T1000 (cell line): Measurements from ENCODE around the gene GHRH.

ENCODE experiments used
- DNase-seq: peaks from one replicate; lab custom pipeline; 2025; ENCODE audit warnings: mixed read lengths; lab: John Stamatoyannopoulos, UW

The GHRH gene, protein sequence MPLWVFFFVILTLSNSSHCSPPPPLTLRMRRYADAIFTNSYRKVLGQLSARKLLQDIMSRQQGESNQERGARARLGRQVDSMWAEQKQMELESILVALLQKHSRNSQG

DNA sequence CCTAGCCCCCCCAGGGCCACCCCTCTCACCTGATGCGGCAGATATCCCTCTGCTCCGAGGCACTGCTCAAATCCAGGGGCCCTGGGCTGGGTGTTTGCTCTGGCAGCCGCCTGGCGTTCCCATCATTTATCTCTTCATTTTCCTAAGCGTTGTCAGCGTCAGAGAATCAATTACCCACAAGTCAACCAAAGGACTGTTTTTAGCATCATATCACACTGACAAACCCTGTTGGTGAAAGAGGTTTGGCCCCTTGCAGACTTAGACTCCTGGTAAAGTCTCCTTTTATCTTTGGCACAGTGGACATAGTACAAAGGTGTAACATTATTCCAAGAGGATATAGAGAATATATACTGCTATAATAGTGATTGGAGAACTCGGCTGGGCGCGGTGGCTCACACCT, at the start of gene GHRH:
Gene GHRH, minus strand, starts transcription at position 101 of the 400 bp plus-strand sequence. CDS start 4,925 bp downstream, outside the sequence.
- DNase-seq: no peak

DNA sequence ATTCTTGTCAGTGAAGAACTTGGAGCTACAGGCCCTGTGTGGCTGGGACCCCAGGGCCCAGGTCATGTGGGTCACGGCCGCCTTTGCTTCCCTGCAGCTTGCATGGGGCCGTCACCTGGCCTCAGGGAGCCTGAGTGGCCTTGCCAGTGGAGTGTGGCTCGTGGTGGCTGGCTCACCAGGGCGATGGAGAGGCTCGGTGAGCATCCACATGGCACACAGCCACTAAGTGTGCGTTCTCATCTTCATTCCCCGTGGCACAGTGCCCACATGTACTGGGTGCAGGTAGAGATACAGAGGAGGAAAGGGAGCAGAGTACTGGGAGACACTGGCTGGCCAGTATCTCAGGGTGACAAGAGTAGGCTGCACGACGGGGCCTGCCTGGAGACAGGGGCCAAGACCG, 49.3 kb upstream of the GHRH start:
- no peak for DNase-seq

- no peak for DNase-seq
These were observed 48.4 kb upstream of the GHRH start for GRCh38 chr20:37309936-37310590.

DNA sequence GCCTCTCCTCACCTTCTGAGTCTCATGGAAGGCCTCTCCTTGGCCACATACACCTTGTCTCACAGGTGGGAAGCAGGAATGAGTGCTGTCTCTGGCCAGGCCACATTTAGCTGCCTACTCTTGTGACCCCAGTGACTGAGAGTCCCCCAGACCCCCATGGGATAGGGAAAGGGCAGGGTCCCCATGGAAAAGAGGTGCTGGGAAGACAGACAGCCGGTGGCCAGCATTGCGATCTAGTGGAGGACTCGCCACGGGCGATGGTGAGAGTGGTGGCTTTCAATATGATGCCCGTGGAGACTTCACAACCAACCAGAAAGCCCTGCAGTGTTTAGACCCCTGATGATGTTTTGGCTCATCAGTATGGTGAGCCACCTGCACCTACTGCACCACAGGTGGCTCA, 47.7 kb upstream of the GHRH start:
- no peak for DNase-seq

DNA sequence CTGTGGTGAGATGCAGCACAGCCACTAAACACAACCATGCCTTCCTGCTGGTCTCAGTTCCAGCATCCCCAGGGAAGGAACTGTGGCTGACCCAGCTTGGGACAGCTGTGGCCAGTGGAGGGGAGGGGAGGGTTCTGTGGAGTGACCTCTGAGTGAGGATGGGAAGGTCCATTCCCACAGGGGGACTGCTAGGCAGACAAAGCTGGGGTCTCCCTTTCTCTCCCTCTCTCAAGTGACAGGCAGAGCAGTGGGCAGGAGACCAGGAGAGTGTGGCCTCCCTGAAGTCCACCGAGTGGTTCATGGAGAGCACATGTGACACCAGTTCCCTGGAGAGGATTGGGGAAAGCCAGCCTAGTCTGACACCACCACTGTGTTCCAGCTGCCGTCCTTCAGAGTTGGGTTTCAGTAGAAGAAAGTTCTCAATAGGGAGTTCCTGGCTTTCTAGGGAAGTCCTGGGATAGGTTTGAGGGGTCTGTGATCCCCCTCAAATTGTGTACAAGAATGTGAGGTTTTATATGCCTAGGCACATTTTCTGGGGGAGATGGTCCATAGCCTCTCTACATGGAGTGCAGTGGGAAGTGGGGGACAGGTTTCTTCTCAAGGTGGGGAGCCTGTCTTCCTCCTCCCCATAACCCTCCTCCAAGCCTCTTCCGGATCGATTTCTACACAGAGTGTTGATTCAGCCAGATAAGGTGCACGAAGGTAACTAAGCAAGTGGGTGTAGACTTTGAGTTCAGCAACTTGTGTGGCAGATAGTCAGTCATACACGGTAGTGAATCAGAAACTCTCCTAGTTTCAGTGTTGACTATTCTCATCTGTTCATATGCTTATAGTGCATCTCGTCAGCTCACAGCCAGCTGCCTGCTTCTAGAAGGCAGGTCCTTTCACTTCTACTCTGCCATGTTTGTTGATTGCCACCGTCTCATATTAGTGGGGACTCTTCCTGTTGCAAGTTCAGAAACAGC, 46.8 kb upstream of the GHRH start:
- no peak for DNase-seq

GRCh38 chr20:37305839-37306238, 44.2 kb upstream of the GHRH start:
- no peak for DNase-seq

GRCh38 chr20:37305079-37305478, 43.5 kb upstream of the GHRH start:
- no peak for DNase-seq

DNA sequence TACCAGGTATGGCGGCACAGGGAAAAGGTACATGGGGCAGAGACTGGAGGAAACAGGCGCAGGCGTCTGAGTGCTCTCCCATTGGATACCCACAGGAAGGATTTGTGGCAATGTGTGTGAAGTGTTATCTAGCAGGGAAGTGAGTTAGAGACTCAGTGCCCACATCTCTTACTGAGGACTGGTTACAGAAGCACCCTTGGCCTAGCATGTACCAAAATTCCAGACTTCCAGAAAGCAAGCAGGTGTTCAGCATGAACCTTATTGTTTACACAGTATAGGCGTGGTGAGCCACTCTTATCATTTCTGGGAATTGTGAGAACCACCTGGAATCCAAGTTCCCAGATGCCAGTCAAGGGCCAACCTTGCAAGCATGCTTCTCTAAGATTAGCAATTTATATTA, 42.0 kb upstream of the GHRH start:
- DNase-seq: no peak

- no peak for DNase-seq
These were observed 41.4 kb upstream of the GHRH start for GRCh38 chr20:37302981-37303380.

GRCh38 chr20:37301558-37301957, 39.9 kb upstream of the GHRH start:
- DNase-seq: no peak

DNA sequence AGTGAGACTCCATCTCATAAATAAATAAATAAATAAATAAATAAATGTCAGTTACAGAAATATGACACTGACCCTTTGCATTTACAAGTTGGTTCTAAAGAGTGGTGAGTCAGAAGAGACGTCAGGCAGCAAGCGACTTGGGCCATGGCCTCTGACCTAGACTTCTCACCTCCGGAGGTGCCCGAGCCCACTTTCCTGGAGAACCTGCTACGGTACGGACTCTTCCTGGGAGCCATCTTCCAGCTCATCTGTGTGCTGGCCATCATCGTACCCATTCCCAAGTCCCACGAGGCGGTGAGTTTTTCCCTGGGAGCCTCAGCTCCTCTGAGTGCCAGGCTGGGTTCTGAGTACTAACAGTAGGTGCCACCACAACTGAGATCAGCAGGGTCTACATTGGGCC, 39.5 kb upstream of the GHRH start:
- no peak for DNase-seq

DNA sequence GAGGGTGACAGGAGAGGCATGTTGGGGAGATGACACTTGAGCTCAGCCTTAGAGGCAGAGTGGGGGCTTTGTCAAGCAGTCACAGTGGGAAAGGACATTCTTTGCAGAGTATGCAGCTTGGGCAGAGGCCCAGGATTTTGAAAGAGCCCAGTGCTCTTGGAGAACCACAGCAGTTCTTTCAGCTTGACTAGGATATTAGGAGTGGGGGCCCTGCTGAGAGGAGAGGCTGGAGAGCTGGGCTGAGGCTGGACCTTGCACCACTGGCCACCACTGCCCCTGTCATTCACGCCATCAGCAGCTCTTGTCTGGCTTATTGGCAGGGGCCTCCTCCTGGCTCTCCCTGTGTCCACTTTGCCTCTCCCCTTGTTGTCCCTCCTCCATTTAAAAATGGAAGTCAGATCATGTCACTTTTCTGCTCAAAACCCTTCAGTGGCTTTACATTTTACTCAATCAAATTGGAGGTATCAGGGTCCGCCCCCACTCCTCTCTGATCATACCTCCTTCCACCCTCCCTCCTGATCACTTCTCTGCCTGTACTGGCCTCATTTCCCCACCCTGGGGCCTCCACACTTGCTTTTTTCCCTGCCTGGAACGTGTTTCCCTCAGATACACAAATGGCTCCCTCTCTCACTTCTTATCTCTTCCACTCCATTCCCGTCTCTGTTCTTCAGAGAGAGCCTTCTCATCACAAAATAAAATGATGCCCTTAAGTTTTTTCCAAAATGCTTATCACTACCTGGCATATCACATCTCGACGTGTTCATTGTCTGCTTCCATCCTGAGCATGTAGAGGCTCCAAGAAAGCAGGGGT, 38.3 kb upstream of the GHRH start:
- DNase-seq: no peak

GRCh38 chr20:37298190-37298939, 36.8 kb upstream of the GHRH start:
- no peak for DNase-seq

- no peak for DNase-seq
These were observed 35.6 kb upstream of the GHRH start for GRCh38 chr20:37297066-37297736.

DNA sequence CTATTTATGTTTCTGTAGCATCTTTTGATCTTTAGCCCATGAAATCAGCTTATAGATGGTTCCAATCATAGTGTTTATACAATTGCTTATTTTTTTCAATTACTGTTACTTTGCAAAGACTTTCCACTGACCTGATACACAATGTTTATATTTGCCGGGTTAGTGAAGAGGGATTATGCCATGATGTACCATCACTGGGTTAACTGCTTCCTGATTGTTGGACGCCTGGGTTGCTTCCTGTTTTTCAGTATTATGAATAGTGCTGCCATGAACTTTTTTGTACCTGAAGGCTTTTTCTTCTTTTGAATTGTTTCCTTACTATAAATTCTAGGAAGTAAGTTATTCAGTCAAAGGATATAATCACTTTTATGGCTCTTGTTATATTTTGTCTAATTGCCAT, 34.8 kb upstream of the GHRH start:
- DNase-seq: no peak

DNA sequence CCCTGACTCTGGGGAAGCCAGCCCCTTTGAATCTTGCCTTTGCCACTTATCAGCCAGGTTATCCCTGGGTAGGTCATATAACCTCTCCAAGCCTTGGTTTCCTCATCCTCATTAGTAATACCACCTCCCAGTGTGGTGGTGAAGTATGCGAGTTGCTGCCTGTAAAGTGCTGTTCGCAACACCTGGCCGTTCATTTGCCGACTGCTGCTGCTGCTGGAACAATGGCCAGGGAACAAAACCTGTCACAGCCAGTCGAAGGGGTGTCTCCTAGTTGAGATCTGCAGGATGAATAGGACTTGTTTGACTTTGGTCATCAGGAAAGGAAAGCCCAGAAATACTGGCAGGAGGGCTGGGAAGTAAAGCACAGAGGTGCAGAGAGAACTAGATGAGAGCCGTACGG, 34.0 kb upstream of the GHRH start:
- DNase-seq: no peak

DNA sequence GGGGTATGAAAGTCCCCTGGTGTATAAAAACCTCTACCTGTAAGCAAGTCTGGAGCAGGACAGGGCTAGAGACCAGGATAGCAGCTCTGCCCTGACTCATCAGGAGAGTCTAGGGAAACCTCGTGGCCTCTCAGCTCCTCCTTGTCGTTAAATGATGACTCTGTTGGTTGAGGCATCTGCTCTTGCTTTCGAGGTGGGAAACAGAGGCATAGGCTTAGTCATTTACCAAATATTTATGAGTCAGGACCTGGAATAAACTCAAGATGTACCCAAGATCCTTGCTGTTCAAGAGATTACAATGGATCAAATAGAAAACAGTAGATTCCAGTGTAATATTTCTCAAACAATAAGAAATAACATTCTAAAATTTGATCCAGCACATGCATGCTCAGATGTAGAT, 33.4 kb upstream of the GHRH start:
- peak; percentile 72 for DNase-seq

GRCh38 chr20:37294262-37294981, 32.8 kb upstream of the GHRH start:
- no peak for DNase-seq

GRCh38 chr20:37293301-37293943, 31.8 kb upstream of the GHRH start:
- no peak for DNase-seq

DNA sequence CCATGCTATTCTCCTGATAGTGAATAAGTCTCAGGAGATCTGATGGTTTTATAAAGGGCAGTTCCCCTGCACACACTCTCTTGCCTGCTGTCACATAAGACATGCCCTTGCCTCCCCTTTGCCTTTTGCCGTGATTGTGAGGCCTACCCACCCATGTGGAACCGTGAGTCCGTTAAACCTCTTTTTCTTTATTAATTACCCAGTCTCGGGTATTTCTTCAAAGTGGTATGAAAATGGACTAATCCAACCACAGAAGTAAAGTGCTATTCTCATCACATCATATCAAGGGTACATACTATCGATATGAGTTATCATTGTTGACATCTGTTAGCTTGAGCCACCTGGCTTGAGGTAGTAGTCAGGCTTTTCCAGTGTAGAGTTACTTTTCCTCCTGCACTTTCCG, 30.1 kb upstream of the GHRH start:
- no peak for DNase-seq
